ENCODE data around the gene SCCPDH.

GRCh38 chr1:246748006-246748405, 23.8 kb downstream of the SCCPDH start:
- no peak for TF ChIP-seq CTCF (IDR thresholded peaks at IDR 0.05)
- TF ChIP-seq EZH2 (IDR thresholded peaks at IDR 0.05; ENCODE audit: borderline replicate concordance, insufficient read depth, low read depth, low read length, poor library complexity, severe bottlenecking): no peak
